Testis (tissue), 3 donors: ENCODE data around the gene WDR82. TPM values are rescaled to one million over a fixed set of nuclear protein-coding genes. Genes with fewer than 3 reads are reported as not detected.

Source experiments
- DNase-seq: peaks from one replicate; pipeline ENCODE4 v3.0.0-alpha.2; 2019
- H3K27ac ChIP-seq, 2 donors: fragments of 200-600 bp; sonication (generic); one replicate each; pipeline ENCODE4 v1.5.1; 2019
- H3K27me3 ChIP-seq: fragments of 200-600 bp; sonication (generic); one replicate; pipeline ENCODE4 v1.5.1; 2019
- H3K36me3 ChIP-seq: fragments of 200-600 bp; sonication (generic); one replicate; pipeline ENCODE4 v1.5.1; 2017; ENCODE audit warnings: low read depth; ENCODE audit errors: missing control alignments
- H3K4me1 ChIP-seq: fragments of 200-600 bp; sonication (generic); one replicate; pipeline ENCODE4 v1.5.1; 2019
- H3K4me3 ChIP-seq, 2 donors: fragments of 200-600 bp; sonication (generic); one replicate each; pipeline ENCODE4 v1.5.1; 2017 to 2019
- H3K9me3 ChIP-seq: fragments of 200-600 bp; sonication (generic); one replicate; pipeline ENCODE4 v1.5.1; 2017
- CTCF ChIP-seq, 3 experiments: fragments of 450-650 bp in 2 of 3; fragments of 200-600 bp in 1 of 3; sonication (generic) in 1 of 3; IDR thresholded peaks; one replicate each; pipeline ENCODE4 v1.5.1; 2016 to 2019; ENCODE audit warnings: antibody characterized with exemption in 3 of 3, mild to moderate bottlenecking in 2 of 3, moderate library complexity in 1 of 3
- POLR2A ChIP-seq: fragments of 450-650 bp; IDR thresholded peaks from one replicate; pipeline ENCODE4 v1.6.1; 2017; ENCODE audit warnings: antibody characterized with exemption, mild to moderate bottlenecking, moderate library complexity
- WGBS, 2 donors: methylation state at CpG; one replicate each; pipeline ENCODE4 v1.1.5; 2018; 5-methylcytosine and 5-hydroxymethylcytosine counted together
- intact Hi-C: fragments of 100-400 bp; cut with DNase I; formaldehyde crosslinking; loops from one replicate; pipeline ENCODE4 v1.15.1; 2023; ENCODE audit warnings: low total_unique reads
- polyA plus RNA-seq: library from polyadenylated mRNA; stranded (reverse); fragments of 350-450 nt; fragmentation: Illumina TruSeq; extraction: RNeasy Lipid Tissue Mini Kit (QIAGEN cat#74804); gene quantifications from one replicate; pipeline ENCODE4 v1.2.3, GENCODE V29; 2014; ENCODE audit warnings: low read depth, low replicate concordance; ENCODE audit not compliant: insufficient read depth
- total RNA-seq, 2 donors: library from RNA; depleted of rRNA; stranded (reverse); fragments of >200 nt; gene quantifications; one replicate each; pipeline ENCODE4 v1.2.3, GENCODE V29; 2016

WDR82 gene
- total and polyA plus RNA-seq, 3 donors from 2014 or later, result 76.1 to 85.7 (median 80.9) TPM

GRCh38 chr3:52315006-52315405, 36.6 kb upstream of the WDR82 start:
- WGBS, 2 donors, result 89 to 95% methylated on average over 6 of the region's 6 CpGs
- no peaks in the 10 kb centered on the region for H3K9me3 ChIP-seq
- H3K27me3 ChIP-seq, result no peaks in the 10 kb centered on the region
- TF ChIP-seq POLR2A (no peak), CTCF (IDR thresholded peaks at IDR 0.05) (no peak)
- no peak for DNase-seq
- intact Hi-C loops, result no loop called here
- H3K27ac ChIP-seq, result no peak overlapping the region
- no peaks in the 10 kb centered on the region for H3K36me3 ChIP-seq
- no peak overlapping the region for H3K4me3 ChIP-seq
- peaks cover 5% of the 10 kb centered on the region for H3K4me1 ChIP-seq

GRCh38 chr3:52314489-52314888, 36.0 kb upstream of the WDR82 start:
- no peak for DNase-seq
- intact Hi-C loops, result no loop called here
- Histone ChIP-seq H3K4me3 (no peak overlapping the region), H3K27me3 (no peaks in the 10 kb centered on the region), H3K9me3 (no peaks in the 10 kb centered on the region), H3K4me1 (peaks cover 5% of the 10 kb centered on the region), H3K36me3 (no peaks in the 10 kb centered on the region), H3K27ac (no peak overlapping the region)
- no peak for TF ChIP-seq CTCF (IDR thresholded peaks at IDR 0.05)
- no peak for TF ChIP-seq POLR2A
- WGBS, 2 donors, result 93 to 100% methylated on average over 2 to 3 of the region's 3 CpGs

- peaks cover 5% of the 10 kb centered on the region for H3K4me1 ChIP-seq
- no peak for DNase-seq
- H3K27ac ChIP-seq, result no peak overlapping the region
Measured at GRCh38 chr3:52313774-52314188, 35.3 kb upstream of the WDR82 start.

GRCh38 chr3:52313188-52313773, 34.8 kb upstream of the WDR82 start:
- Histone ChIP-seq H3K4me1 (peaks cover 5% of the 10 kb centered on the region), H3K27me3 (no peaks in the 10 kb centered on the region), H3K36me3 (no peaks in the 10 kb centered on the region), H3K27ac (no peak overlapping the region), H3K4me3 (no peak overlapping the region), H3K9me3 (no peaks in the 10 kb centered on the region)
- intact Hi-C loops, result no loop called here
- 71 to 88% methylated on average over 2 of the region's 2 CpGs for WGBS, 2 donors
- no peak for DNase-seq
- TF ChIP-seq POLR2A (no peak), CTCF (IDR thresholded peaks at IDR 0.05) (no peak)

More at GRCh38 chr3:52313774-52314188, 35.3 kb upstream of the WDR82 start:
- Histone ChIP-seq H3K27me3 (no peaks in the 10 kb centered on the region), H3K36me3 (no peaks in the 10 kb centered on the region), H3K4me3 (no peak overlapping the region), H3K9me3 (no peaks in the 10 kb centered on the region)
- 53 to 68% methylated on average over 4 of the region's 4 CpGs for WGBS, 2 donors
- intact Hi-C loops, result no loop called here
- TF ChIP-seq POLR2A (no peak), CTCF (IDR thresholded peaks at IDR 0.05) (no peak)

- Histone ChIP-seq H3K36me3 (no peaks in the 10 kb centered on the region), H3K27ac (no peak overlapping the region), H3K9me3 (no peaks in the 10 kb centered on the region), H3K27me3 (no peaks in the 10 kb centered on the region), H3K4me1 (peaks cover 17% of the 10 kb centered on the region), H3K4me3 (no peak overlapping the region)
- no peak for TF ChIP-seq POLR2A
- no peak for TF ChIP-seq CTCF (IDR thresholded peaks at IDR 0.05)
- intact Hi-C loops, result no loop called here
- 74 to 76% methylated on average over 3 to 9 of the region's 9 CpGs for WGBS, 2 donors
- DNase-seq, result no peak
Measured at GRCh38 chr3:52311576-52312119, 33.2 kb upstream of the WDR82 start.
